ENCODE measurements around the gene PRDX2.

Gene PRDX2

DNA sequence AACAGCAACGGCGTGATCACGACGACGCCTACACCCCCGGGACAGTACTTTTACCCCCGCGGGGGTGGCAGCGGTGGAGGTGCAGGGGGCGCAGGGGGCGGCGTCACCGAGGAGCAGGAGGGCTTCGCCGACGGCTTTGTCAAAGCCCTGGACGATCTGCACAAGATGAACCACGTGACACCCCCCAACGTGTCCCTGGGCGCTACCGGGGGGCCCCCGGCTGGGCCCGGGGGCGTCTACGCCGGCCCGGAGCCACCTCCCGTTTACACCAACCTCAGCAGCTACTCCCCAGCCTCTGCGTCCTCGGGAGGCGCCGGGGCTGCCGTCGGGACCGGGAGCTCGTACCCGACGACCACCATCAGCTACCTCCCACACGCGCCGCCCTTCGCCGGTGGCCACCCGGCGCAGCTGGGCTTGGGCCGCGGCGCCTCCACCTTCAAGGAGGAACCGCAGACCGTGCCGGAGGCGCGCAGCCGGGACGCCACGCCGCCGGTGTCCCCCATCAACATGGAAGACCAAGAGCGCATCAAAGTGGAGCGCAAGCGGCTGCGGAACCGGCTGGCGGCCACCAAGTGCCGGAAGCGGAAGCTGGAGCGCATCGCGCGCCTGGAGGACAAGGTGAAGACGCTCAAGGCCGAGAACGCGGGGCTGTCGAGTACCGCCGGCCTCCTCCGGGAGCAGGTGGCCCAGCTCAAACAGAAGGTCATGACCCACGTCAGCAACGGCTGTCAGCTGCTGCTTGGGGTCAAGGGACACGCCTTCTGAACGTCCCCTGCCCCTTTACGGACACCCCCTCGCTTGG, 9.3 kb downstream of the PRDX2 start:
- no peak for DNase-seq (ENCODE audit: low read depth)

GRCh38 chr19:12791345-12792050, 10.1 kb downstream of the PRDX2 start, which contains the start of gene JUNB:
JUNB (plus strand) TSS chr19:12791486; CDS start chr19:12791772, 286 bp downstream.
- DNase-seq (ENCODE audit: low read depth), result peak; percentile 93

GRCh38 chr19:12790628-12791344, 10.8 kb downstream of the PRDX2 start:
- DNase-seq (ENCODE audit: low read depth), result no peak

DNA sequence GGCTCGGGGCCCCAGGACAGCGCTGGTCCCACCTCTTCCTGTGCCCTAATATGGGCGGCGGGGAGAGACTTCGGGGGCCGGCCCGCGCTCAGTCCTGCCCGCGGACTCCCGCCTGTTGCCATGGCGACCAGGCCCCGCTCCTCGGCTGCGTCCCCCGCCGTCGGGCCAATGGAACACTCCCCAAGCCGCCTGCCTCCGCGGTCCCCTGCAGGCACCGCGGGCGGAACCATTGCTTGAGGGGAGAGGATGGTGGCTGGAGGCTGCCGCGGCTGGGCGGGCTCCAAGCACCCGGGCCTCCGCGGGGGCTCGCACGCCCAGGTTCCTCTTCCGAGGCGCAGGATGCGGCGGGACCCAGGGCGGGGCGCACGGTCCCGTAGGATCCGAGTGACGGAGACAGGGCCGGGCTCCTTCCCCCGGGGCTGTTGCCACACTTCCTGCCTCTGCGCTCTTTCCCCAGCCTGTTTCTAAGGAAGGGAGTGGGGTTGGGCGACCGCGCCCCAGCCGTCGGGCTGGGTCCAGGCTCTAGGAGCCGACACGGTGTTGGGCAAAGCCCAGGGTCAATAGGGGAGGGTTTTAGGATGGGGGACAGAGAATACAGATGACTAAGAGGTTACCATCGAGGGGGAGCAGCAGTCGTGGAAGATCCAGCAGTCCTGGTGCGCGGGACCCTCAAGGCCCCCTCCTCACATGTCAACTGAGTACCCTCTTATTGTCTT, 11.5 kb downstream of the PRDX2 start:
- peak; percentile 83 for DNase-seq (ENCODE audit: low read depth)

DNA sequence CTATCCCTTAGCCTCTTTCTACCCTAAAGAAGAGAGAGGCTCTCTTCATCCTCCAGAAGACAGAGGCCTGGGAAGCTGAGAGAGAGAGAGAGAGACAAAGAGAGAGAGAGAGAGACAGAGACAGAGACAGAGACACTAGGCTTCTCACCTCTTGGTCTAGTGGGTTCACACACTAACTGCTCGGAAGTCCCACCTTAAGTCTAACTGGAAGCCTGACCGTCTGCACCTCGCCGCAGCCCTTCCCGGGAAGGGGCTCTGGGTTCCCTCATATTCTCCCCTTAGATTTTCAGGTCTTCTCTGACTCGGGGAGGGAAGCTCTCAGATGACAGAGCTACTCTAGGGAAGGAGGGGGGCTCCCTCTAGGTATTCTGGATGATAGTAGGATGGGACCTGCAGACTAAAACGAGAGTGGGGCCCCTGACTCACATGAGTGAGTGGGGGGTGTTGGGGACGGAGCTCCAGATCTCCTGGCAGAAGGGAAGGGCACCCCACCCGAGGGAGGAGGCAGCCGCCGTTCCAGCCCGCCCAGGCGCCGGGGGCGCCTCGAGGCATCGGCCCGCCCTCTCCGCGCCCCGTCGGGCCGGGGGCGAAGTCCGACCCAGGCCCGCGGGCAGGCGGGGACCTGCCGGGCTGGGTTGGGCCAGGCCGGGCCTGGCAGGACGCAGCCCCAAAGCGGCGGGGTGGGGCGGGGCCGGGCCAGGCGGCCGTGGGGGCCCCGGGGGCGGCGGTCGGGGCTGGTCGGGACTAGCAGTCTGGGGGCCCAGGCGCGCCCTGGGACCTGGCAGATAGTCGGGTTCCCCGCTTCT, 12.3 kb downstream of the PRDX2 start:
- no peak for DNase-seq (ENCODE audit: low read depth)

GRCh38 chr19:12788682-12789097, 12.9 kb downstream of the PRDX2 start:
- no peak for DNase-seq (ENCODE audit: low read depth)

GRCh38 chr19:12788042-12788681, 13.4 kb downstream of the PRDX2 start:
- no peak for DNase-seq (ENCODE audit: low read depth)

GRCh38 chr19:12787458-12787857, 14.1 kb downstream of the PRDX2 start:
- no peak for DNase-seq (ENCODE audit: low read depth)

DNA sequence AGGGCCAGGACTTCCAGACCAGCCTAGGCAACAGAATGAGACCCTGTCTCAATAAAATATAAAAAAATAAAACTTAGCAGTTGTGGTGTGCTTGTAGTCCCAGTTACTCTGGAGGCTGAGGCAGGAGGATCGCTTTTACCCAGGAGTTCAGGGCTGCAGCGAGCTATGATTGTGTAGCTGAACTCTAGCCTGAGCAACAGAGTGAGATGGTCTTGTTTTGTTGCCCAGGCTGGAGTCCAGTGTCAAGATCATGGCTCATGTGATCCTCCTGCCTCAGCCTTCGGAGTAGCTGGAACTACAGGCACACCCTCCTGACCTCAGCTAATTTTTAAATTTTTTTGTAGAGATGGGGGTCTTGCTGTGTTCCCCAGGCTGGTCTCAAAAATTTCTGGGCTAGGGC, 14.6 kb downstream of the PRDX2 start:
- DNase-seq (ENCODE audit: low read depth), result no peak

GRCh38 chr19:12786141-12786870, 15.3 kb downstream of the PRDX2 start:
- DNase-seq (ENCODE audit: low read depth), result no peak

DNA sequence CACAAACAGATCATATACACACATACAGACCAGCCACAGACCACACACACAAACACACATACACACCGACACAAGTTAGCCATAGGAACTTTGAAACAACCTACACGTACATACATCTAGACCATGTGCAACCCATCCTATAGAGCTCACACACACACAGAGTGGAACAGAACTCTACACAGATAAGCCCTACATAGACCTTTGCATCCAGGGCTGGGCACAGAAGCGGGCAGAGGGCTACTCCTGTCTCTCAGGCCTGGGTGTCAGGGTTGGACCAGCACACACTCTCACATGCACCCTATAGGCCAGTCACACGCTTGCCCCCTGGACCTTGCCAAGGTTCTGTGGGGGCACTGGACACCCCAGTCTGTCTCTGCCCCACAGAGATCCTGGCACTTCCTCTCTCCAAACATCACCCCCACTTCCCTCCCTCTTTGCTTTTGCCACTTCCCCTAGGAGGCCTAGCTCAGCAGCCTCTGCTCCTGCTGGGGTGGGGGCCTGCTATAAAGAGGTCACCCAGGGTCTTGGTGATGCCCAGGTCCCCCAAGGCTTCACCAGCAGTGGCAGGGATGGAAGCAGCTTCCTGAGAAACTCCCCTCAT, 16.1 kb downstream of the PRDX2 start:
- DNase-seq (ENCODE audit: low read depth), result no peak

- no peak for DNase-seq (ENCODE audit: low read depth)
Observed at GRCh38 chr19:12784871-12785430, 16.6 kb downstream of the PRDX2 start.

DNA sequence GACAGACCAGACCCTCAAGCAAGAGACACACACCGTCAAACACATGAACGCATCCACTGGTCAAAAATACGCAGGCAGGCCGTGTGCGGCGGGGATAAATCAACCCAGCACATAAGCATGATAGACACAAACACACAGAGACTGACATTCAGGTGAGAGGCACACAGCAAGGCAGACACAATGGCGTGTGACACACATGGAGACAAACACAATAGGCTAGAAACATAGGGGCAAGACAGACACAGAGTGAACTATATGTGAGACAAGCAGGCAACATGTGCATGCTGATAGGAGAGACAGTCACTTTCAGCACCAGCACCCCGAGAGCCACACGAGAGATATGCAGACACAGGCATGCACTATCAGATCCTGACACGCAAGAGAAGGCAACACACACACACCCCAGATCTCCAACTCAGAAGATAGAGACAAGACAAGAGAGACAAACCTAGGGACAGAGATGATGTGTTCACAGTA, 17.2 kb downstream of the PRDX2 start:
- no peak for DNase-seq (ENCODE audit: low read depth)

DNA sequence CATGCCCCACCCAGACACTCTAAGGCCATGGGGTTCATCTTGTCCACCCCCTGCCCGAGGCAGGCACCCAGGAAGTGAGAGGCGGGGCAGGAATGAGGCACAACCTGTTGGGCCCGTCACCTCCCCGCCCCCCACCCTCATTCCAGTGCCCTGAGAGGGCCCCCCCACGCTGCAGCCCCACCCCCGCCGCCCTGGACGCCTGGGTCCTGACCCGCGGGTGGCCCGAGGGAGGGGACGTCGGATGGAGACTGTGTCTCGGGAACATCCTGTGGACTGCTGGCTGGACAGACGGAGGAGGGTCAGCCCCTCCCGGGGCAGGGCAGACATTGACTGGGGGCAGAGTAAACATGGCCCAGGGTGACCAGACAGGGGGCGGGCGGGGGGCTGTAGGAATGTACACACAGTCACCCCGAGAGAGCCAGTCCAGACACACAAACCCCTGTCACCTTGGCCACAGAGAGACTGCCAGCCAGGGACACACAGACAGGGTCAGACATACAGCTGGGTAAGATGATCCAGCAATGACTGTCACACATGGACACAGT, 17.7 kb downstream of the PRDX2 start:
- no peak for DNase-seq (ENCODE audit: low read depth)

DNA sequence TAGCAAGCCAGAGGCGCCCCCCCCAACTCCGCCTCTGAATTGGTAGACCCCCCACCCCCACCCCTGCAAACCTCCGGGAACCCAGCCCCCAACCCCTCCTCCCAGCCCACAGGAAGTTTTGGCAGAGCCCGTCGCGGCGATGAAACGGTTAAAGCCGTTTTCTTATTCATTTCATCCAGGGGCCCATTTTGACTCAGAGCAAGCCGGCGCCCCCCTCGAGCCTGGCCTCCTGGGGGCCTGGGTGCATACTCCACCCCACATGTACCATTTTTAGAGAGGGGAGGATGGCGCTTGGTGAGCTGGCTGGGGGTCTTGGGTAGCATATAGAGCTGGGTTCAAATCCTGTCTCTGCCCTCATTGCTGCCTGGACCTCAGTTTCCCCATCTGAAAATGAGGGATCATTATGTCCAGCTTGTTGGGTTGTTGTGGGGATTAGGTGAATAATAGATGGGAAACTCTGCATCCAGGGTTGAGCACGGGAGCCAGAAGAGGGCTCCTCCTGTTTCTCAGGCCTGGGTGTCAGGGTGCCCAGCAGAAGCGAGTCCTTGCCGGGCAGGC, 18.2 kb downstream of the PRDX2 start:
- DNase-seq (ENCODE audit: low read depth), result no peak

DNA sequence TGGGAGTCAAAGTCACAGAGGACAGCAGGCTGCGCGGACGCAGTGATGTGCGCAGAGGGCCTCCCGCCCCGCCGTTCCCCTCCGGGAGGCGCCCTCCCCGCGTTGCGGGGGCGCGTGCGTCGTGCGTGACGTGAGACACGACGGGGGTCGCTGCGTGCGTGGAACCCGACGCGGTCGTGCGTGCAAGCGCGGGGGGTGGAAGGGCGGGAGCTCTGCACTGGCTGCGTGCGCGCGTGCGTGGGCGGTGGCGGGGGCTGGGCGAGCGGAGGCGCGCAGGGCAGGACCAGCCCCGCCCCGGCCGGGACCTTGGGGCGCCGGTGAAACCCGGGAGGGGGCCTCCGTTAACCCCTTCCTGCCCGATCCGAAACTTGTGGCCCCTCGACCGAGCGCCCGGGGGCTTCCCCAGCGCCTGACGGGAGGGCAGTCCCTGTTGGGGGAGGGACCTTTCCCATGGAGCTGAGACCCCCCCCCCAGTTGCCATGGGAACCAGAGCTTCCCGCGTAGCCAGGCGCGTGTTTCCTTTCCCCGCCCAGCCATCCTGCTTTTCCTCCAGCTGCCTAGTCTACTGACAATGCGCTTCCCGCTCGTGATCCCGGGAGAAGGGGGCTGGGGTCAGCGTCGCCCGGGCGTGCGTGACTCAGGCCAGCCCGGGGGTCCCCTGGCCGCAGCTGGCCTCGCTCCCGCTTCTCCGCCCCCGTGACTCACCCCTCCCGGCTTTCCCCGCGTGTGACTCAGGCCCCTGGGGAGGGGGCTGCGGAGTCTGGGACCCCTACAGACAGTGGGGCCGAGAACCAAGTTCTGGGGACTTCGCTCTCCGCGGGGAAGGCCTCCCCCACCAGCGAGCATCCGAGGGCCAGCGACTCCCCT, 18.9 kb downstream of the PRDX2 start:
- peak; percentile 72 for DNase-seq (ENCODE audit: low read depth)

- no peak for DNase-seq (ENCODE audit: low read depth)
Observed at GRCh38 chr19:12782174-12782423, 19.5 kb downstream of the PRDX2 start.

All from stimulated activated CD8-positive, alpha-beta memory T cell treated with anti-CD3 and anti-CD28 coated beads, Interleukin-15, amount 100 ng/mL, for 1 hour (primary cell).